GM12878 (cell line): ENCODE results near the gene BSPRY. TPM values are rescaled to one million over a fixed set of nuclear protein-coding genes. Genes with fewer than 3 reads are reported as not detected.
"Not testable (repeated sequence)": the region's sequence is repeated elsewhere in the genome, so short reads cannot be mapped to it uniquely, and the experiment has no call there.

Experiments used
- ATAC-seq: fragments of 200-7000 bp; cut with Tn5 transposase; 3 replicates; pipeline ENCODE4 v1.9.1; 2020; ENCODE audit warnings: mild to moderate bottlenecking, moderate library complexity
- BruUV-seq: library from RNA; stranded (reverse); fragments of 400-500 nt; replicated peaks from 2 replicates; lab custom pipeline; 2021; lab: Mats Ljungman, UMichigan
- CTCF ChIA-PET: fragments of 300-600 bp; sonication (Branson Sonifier 250); formaldehyde crosslinking; extraction: SDS; loops from one replicate; lab custom pipeline; 2021; ENCODE audit warnings: inconsistent platforms; lab: Yijun Ruan, JAX
- POLR2A ChIA-PET: fragments of 350-600 bp; formaldehyde crosslinking; extraction: SDS; loops from one replicate; lab custom pipeline; 2021; ENCODE audit warnings: inconsistent platforms; lab: Charles Lee
- RAD21 ChIA-PET: fragments of 300-600 bp; sonication (Branson Sonifier 250); formaldehyde crosslinking; loops from one replicate; lab custom pipeline; 2023; ENCODE audit warnings: antibody characterized with exemption; ENCODE audit not compliant: unreplicated experiment; lab: Charles Lee
- SMC1A ChIA-PET: fragments of 300-600 bp; sonication (Branson Sonifier 250); formaldehyde crosslinking; loops from one replicate; lab custom pipeline; 2023; ENCODE audit not compliant: unreplicated experiment, uncharacterized antibody; lab: Charles Lee
- DNase-seq: peaks from one replicate; pipeline ENCODE4 v3.0.0-alpha.2; 2011; ENCODE audit warnings: low read depth, low spot score
- FAIRE-seq: peaks from 3 replicates; lab custom pipeline; 2011; peaks lifted over from hg19 to GRCh38; lab: Jason Lieb, UNC
- H2AFZ ChIP-seq: 2 replicates; pipeline ENCODE4 v1.6.0; 2011; ENCODE audit warnings: low read depth, low read length, control low read depth; ENCODE audit not compliant: control insufficient read depth
- H3K27ac ChIP-seq: 2 replicates; pipeline ENCODE4 v1.5.1; 2011; ENCODE audit warnings: control low read depth; ENCODE audit not compliant: control insufficient read depth, insufficient read depth
- H3K27me3 ChIP-seq, 2 experiments: replicated peaks in 1 of 2; 2 replicates each; pipeline versions ENCODE4 v1.6.0 to v1.6.1; 2011; ENCODE audit warnings: low read length in 1 of 2; ENCODE audit not compliant: control insufficient read depth in 2 of 2, insufficient read depth in 2 of 2
- H3K36me3 ChIP-seq, 2 experiments: 2 replicates each; pipeline ENCODE4 v1.5.1; 2011; ENCODE audit warnings: low read length in 1 of 2; ENCODE audit not compliant: control insufficient read depth in 2 of 2, insufficient read depth in 2 of 2
- H3K4me1 ChIP-seq: 2 replicates; pipeline ENCODE4 v1.6.1; 2011; ENCODE audit warnings: mild to moderate bottlenecking, low read length, moderate library complexity, mixed read lengths; ENCODE audit not compliant: control insufficient read depth, insufficient read depth
- H3K4me2 ChIP-seq: 2 replicates; pipeline ENCODE4 v1.6.0; 2011; ENCODE audit warnings: control low read depth; ENCODE audit not compliant: control insufficient read depth, insufficient read depth
- H3K4me3 ChIP-seq: fragments of 200-600 bp; sonication (generic); 2 replicates; pipeline ENCODE4 v1.5.1; 2016
- H3K79me2 ChIP-seq: 2 replicates; pipeline ENCODE4 v1.6.0; 2011; ENCODE audit warnings: low read length; ENCODE audit not compliant: control insufficient read depth, insufficient read depth
- H3K9ac ChIP-seq: 2 replicates; pipeline ENCODE4 v1.8.0; 2011; ENCODE audit warnings: low read length, control low read depth, mixed read lengths; ENCODE audit not compliant: control insufficient read depth, insufficient read depth
- H3K9me3 ChIP-seq: replicated peaks from 3 replicates; pipeline ENCODE4 v1.5.1; 2011; ENCODE audit warnings: mild to moderate bottlenecking, low read length; ENCODE audit not compliant: control insufficient read depth, insufficient read depth
- H4K20me1 ChIP-seq: 2 replicates; pipeline ENCODE4 v1.6.0; 2011; ENCODE audit not compliant: control insufficient read depth, insufficient read depth
- NFIC ChIP-seq: IDR thresholded peaks from 2 replicates; pipeline ENCODE4 v1.6.1; 2012; ENCODE audit warnings: low read depth, mild to moderate bottlenecking, inconsistent platforms, low read length, moderate library complexity
- POU2F2 ChIP-seq: IDR thresholded peaks from 3 replicates; pipeline ENCODE4 v1.6.1; 2011; ENCODE audit warnings: low read depth, mild to moderate bottlenecking, low read length, borderline replicate concordance
- RAD51 ChIP-seq: fragments of 450-650 bp; IDR thresholded peaks from 2 replicates; pipeline ENCODE4 v1.6.1; 2016; ENCODE audit warnings: moderate library complexity, mild to moderate bottlenecking, inconsistent platforms
- SRF ChIP-seq, 2 experiments: IDR thresholded peaks; 2 replicates each; pipeline ENCODE4 v1.6.1; 2011; ENCODE audit warnings: low read depth in 2 of 2, low read length in 2 of 2, mild to moderate bottlenecking in 1 of 2, moderate library complexity in 1 of 2
- STAT3 ChIP-seq: IDR thresholded peaks from 2 replicates; pipeline ENCODE4 v1.6.1; 2011; ENCODE audit warnings: low read depth, low read length, improper control_type of control experiment
- TCF7 ChIP-seq: IDR thresholded peaks from 2 replicates; pipeline ENCODE4 v1.6.1; 2014; ENCODE audit warnings: antibody characterized with exemption, borderline replicate concordance
- WGBS: methylation state at CpG from one replicate; pipeline ENCODE4 v1.1.6; 2016; ENCODE audit warnings: low lambda C conversion rate; ENCODE audit not compliant: insufficient replicate concordance, insufficient coverage; ENCODE audit errors: missing lambda C conversion rate; 5-methylcytosine and 5-hydroxymethylcytosine counted together
- in situ Hi-C: fragments of 300-500 bp; cut with MboI; formaldehyde crosslinking; loops from 9 replicates; pipeline ENCODE4 v1.14.3; 2018; ENCODE audit warnings: mixed read lengths
- intact Hi-C: fragments of 100-400 bp; cut with micrococcal nuclease; formaldehyde crosslinking; loops from one replicate; pipeline ENCODE4 v1.14.2; 2022; ENCODE audit not compliant: unreplicated experiment
- polyA plus RNA-seq, 11 experiments: library from polyadenylated mRNA; depleted of rRNA in 4 of 11; unstranded in 6 of 11; stranded (reverse) in 5 of 11; fragments of >200 nt; fragmentation: Nextera tagmentation in 4 of 11; fragmentation: Illumina TruSeq in 1 of 11; extraction: Ambion mirVana in 4 of 11; extraction: Trizol in 1 of 11; gene quantifications; 1 replicate in 1 of 11; 2 replicates in 10 of 11; pipeline versions ENCODE4 v1.2.1 to v1.2.3, GENCODE V29; 2011 to 2016; ENCODE audit warnings: inconsistent platforms in 2 of 11, missing spikeins in 2 of 11, low read depth in 1 of 11
- total RNA-seq, 4 experiments: library from RNA; depleted of rRNA in 3 of 4; stranded (reverse); fragments of >200 nt in 3 of 4; fragmentation: Illumina TruSeq in 1 of 4; extraction: Trizol in 1 of 4; gene quantifications; 2 replicates each; pipeline versions ENCODE4 v1.2.1 to v1.2.3, GENCODE V29; 2013 to 2021
- TF ChIP-seq, protein P1 (sequence below): fragments of 150-350 bp; IDR thresholded peaks from 2 replicates; pipeline ENCODE4 v1.6.1; 2016; ENCODE audit warnings: low read depth, low read length
- TF ChIP-seq, protein P2 (sequence below): fragments of 450-650 bp; IDR thresholded peaks from 2 replicates; pipeline ENCODE4 v1.6.1; 2014; ENCODE audit warnings: mild to moderate bottlenecking

The BSPRY gene
- total and polyA plus RNA-seq, 10 of the 15 experiments (the other 5 are each of a cell fraction or from before 2014, with no cell fraction given) = 0.45 to 6.3 (median 4.1) TPM

DNA sequence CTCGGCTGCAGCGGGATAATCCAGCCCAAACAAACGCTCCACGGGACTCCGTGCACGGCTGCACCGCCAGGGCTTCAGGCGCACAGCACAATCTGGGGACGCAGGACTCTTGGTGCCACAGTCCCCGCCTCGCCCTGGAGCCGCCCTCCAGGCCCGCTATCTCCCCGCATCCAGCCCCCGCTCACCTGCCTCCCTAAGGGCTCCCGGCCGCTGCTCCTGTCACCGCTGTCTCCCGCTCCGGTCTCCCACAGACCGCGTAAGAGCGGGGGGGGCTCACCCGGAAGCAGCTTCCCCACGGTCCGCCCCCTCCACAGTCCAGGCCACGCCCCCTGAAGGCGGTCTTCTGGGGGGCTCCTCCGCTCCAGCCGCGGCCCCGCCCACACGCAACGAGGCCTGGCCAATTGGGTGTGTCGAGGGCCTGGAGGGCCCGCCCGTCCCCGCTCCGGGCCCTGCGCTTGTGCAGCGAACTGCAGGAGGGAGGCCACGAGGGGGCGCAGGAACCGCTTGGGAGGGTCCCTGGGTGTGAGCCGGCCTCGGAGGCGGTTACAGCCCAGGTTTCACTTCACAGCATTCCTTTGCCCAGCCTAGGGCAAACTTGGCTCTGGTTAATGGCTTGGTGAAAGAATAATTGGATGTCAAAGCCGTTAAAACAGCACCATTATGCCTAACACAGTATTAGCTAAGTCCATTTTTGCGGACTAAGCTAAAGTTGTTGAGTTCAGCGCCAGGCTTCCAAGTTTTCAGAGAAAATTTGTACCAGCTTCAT, 51.9 kb downstream of the BSPRY start, which contains the start of gene ALAD (continued):
- TF ChIP-seq RAD51 (no peak), POU2F2 (0 out of 3 replicates have a peak, but pooled peaks have one; percentile 12), STAT3 (no peak)
- TF ChIP-seq, protein P1, sequence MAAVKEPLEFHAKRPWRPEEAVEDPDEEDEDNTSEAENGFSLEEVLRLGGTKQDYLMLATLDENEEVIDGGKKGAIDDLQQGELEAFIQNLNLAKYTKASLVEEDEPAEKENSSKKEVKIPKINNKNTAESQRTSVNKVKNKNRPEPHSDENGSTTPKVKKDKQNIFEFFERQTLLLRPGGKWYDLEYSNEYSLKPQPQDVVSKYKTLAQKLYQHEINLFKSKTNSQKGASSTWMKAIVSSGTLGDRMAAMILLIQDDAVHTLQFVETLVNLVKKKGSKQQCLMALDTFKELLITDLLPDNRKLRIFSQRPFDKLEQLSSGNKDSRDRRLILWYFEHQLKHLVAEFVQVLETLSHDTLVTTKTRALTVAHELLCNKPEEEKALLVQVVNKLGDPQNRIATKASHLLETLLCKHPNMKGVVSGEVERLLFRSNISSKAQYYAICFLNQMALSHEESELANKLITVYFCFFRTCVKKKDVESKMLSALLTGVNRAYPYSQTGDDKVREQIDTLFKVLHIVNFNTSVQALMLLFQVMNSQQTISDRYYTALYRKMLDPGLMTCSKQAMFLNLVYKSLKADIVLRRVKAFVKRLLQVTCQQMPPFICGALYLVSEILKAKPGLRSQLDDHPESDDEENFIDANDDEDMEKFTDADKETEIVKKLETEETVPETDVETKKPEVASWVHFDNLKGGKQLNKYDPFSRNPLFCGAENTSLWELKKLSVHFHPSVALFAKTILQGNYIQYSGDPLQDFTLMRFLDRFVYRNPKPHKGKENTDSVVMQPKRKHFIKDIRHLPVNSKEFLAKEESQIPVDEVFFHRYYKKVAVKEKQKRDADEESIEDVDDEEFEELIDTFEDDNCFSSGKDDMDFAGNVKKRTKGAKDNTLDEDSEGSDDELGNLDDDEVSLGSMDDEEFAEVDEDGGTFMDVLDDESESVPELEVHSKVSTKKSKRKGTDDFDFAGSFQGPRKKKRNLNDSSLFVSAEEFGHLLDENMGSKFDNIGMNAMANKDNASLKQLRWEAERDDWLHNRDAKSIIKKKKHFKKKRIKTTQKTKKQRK = no peak

- no peak overlapping the region for H3K9ac ChIP-seq
- no peak overlapping the region for H3K27ac ChIP-seq
- CTCF ChIA-PET = interaction anchor here (0.6 to 9.2 kb wide), 14 partner anchors 9 to 253 kb away, joined by 3 to 96 read pairs (median 7); partner anchors contain the start of genes CDC26, PRPF4 and WDR31
- DNase-seq (no peak), ATAC-seq (no peak), FAIRE-seq (no peak)
- H3K4me1 ChIP-seq = peaks cover under 1% of the 10 kb centered on the region; the same call in 1 of the 2 replicates
- TF ChIP-seq SRF (IDR thresholded peaks at IDR 0.05; ENCODE audit: low read depth in 2 of 2, low read length in 2 of 2) (no peak), NFIC (no peak), TCF7 (no peak)
- TF ChIP-seq, protein P2, sequence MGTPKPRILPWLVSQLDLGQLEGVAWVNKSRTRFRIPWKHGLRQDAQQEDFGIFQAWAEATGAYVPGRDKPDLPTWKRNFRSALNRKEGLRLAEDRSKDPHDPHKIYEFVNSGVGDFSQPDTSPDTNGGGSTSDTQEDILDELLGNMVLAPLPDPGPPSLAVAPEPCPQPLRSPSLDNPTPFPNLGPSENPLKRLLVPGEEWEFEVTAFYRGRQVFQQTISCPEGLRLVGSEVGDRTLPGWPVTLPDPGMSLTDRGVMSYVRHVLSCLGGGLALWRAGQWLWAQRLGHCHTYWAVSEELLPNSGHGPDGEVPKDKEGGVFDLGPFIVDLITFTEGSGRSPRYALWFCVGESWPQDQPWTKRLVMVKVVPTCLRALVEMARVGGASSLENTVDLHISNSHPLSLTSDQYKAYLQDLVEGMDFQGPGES = no peak
- no peak overlapping the region for H3K4me2 ChIP-seq
- H2AFZ ChIP-seq = no peak overlapping the region
- SMC1A ChIA-PET = interaction anchor here (1.0 to 7.6 kb wide), 10 partner anchors 10 to 253 kb away, joined by 3 to 46 read pairs (median 4); partner anchors contain the start of genes CDC26 and PRPF4
- RAD21 ChIA-PET = interaction anchor here (0.9 to 2.9 kb wide), 5 partner anchors 27 to 254 kb away, joined by 3 to 15 read pairs (median 5); partner anchors contain the start of genes CDC26, HDHD3 and PRPF4
- intact Hi-C loops = loop anchor here (10.0 kb wide), 2 partner anchors 189 to 1051 kb away; no protein-coding TSS in a partner anchor
- POLR2A ChIA-PET = interaction anchor here (1.1 kb wide), 1 partner anchor 128 kb away, joined by 4 read pairs; the partner anchor contains the start of genes CDC26 and PRPF4
- no peaks in the 10 kb centered on the region for H3K27me3 ChIP-seq
- H3K9me3 ChIP-seq = no peaks in the 10 kb centered on the region
- no peak overlapping the region for H3K4me3 ChIP-seq
- no TSS peak for BruUV-seq
- 19% methylated on average over 2 of the region's 2 CpGs for WGBS
- H3K79me2 ChIP-seq = peaks cover 5% of the 10 kb centered on the region
- H3K36me3 ChIP-seq = peaks cover 0 to 10% of the 10 kb centered on the region in 2 experiments; a peak in 1 of 4 replicates
- no peaks in the 10 kb centered on the region for H4K20me1 ChIP-seq
- in situ Hi-C loops = no loop called here
Observed at GRCh38 chr9:113403646-113404045, 54.3 kb downstream of the BSPRY start.

DNA sequence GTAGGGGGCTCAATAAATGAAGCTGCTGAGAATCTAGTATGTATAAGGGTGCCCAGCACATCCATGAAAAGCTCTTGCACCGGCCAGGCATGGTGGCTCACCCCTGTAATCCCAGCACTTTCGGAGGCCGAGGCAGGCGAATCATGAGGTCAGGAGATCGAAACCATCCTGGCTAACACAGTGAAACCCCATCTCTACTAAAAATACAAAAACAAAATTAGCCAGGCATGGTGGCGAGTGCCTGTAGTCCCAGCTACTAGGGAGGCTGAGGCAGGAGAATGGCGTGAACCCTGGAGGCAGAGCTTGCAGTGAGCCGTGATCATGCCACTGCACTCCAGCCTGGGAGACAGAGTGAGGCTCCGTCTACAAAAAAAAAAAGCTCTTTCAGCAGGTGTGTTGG, 57.0 kb downstream of the BSPRY start:
- H3K4me2 ChIP-seq, FAIRE-seq, H3K4me1 ChIP-seq, DNase-seq, BruUV-seq, H3K9ac ChIP-seq, ATAC-seq, H3K27me3 ChIP-seq, H4K20me1 ChIP-seq, H3K27ac ChIP-seq, H2AFZ ChIP-seq, H3K36me3 ChIP-seq, POLR2A ChIA-PET, H3K9me3 ChIP-seq, H3K4me3 ChIP-seq: not testable (repeated sequence)
- ChIA-PET RAD21 (interaction anchor here (0.6 to 4.0 kb wide), 4 partner anchors 51 to 252 kb away, joined by 4 to 15 read pairs (median 6); partner anchors contain the start of genes CDC26 and PRPF4), CTCF (interaction anchor here (0.6 to 5.3 kb wide), 13 partner anchors 31 to 252 kb away, joined by 3 to 72 read pairs (median 4); partner anchors contain the start of genes CDC26 and PRPF4), SMC1A (interaction anchor here (1.0 to 7.6 kb wide), 4 partner anchors 91 to 251 kb away, joined by 4 to 46 read pairs (median 20); partner anchors contain the start of genes CDC26 and PRPF4)
- intact Hi-C loops (loop anchor here (10.0 kb wide), 2 partner anchors 192 to 1048 kb away; no protein-coding TSS in a partner anchor), in situ Hi-C loops (loop anchor here (5.0 kb wide), 1 partner anchor 134 kb away; no protein-coding TSS in a partner anchor)
- 83% methylated on average over 9 of the region's 9 CpGs for WGBS
- peaks cover 19% of the 10 kb centered on the region for H3K79me2 ChIP-seq
